ENCODE data around the gene STX8. TPM values are rescaled to one million over a fixed set of nuclear protein-coding genes. Genes with fewer than 3 reads are reported as not detected.

The STX8 gene
- total and polyA plus RNA-seq, 4 donors: 14.7 to 39.5 (median 28.7) TPM

DNA sequence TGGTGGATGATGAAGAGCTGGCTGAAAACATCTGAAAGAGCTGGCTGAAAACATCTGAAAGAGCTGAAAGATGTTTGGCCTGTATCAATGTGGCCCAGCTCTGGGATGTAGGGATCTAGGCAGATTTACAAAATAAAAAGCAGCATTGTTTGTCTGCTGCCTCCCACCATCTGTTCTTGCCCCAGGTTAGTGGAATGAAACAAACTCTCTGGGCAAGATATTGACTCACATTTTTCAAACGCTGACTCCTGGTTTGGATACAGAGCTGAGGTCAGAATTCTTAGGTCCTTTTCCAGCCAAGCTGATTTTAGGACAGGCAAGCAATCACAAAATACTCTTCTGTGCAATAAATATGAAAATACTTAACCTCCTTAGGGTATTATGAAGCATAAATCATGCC, 139.0 kb downstream of the STX8 start:
- H3K9ac ChIP-seq (ENCODE audit: low read depth in 1 of 2, low read length in 2 of 2): no peak overlapping the region
- no peak for TF ChIP-seq TAF1 (conservative IDR thresholded peaks at IDR 0.05)
- TF ChIP-seq EGR1 (IDR thresholded peaks at IDR 0.05; ENCODE audit: low read depth in 2 of 2): no peak
- no peak for TF ChIP-seq GABPA (IDR thresholded peaks at IDR 0.05 in 1 of 2, conservative IDR thresholded peaks at IDR 0.05 in 1 of 2)
- TF ChIP-seq MAX (IDR thresholded peaks at IDR 0.05): no peak
- no peak for TF ChIP-seq HNF4G (IDR thresholded peaks at IDR 0.05)
- TF ChIP-seq FOXA1 (IDR thresholded peaks at IDR 0.05): no peak
- H3K4me3 ChIP-seq (ENCODE audit: low read depth in 1 of 3, low read length in 3 of 3): no peak overlapping the region
- no peak for DNase-seq (ENCODE audit: low spot score)
- H3K36me3 ChIP-seq (ENCODE audit: control insufficient read depth in 4 of 4, insufficient read depth in 3 of 4, low read depth in 1 of 4, low read length in 3 of 4): peaks cover 0 to 3% (median 0%) of the 10 kb centered on the region in 4 donors
- H3K27me3 ChIP-seq (ENCODE audit: control insufficient read depth in 4 of 4, insufficient read depth in 4 of 4, low read length in 3 of 4): no peaks in the 10 kb centered on the region
- H3K4me1 ChIP-seq (ENCODE audit: control insufficient read depth in 4 of 4, insufficient read depth in 4 of 4, low read length in 3 of 4): no peaks in the 10 kb centered on the region
- no peaks in the 10 kb centered on the region for H3K9me3 ChIP-seq (ENCODE audit: control insufficient read depth in 4 of 4, low read length in 3 of 4)
- whole genome bisulfite sequencing: 96% methylated on average over 1 of the region's 1 CpG
- H3K27ac ChIP-seq (ENCODE audit: low read depth in 1 of 2, low read length in 2 of 2): no peak overlapping the region

GRCh38 chr17:9435165-9435564, 140.5 kb downstream of the STX8 start:
- Histone ChIP-seq H3K36me3 (ENCODE audit: control insufficient read depth in 4 of 4, insufficient read depth in 3 of 4, low read depth in 1 of 4, low read length in 3 of 4) (peaks cover 0 to 3% (median 0%) of the 10 kb centered on the region in 4 donors), H3K9ac (ENCODE audit: low read depth in 1 of 2, low read length in 2 of 2) (no peak overlapping the region), H3K4me1 (ENCODE audit: control insufficient read depth in 4 of 4, insufficient read depth in 4 of 4, low read length in 3 of 4) (no peaks in the 10 kb centered on the region), H3K4me3 (ENCODE audit: low read depth in 1 of 3, low read length in 3 of 3) (no peak overlapping the region), H3K27ac (ENCODE audit: low read depth in 1 of 2, low read length in 2 of 2) (no peak overlapping the region), H3K27me3 (ENCODE audit: control insufficient read depth in 4 of 4, insufficient read depth in 4 of 4, low read length in 3 of 4) (no peaks in the 10 kb centered on the region), H3K9me3 (ENCODE audit: control insufficient read depth in 4 of 4, low read length in 3 of 4) (no peaks in the 10 kb centered on the region)
- DNase-seq (ENCODE audit: low spot score): no peak
- TF ChIP-seq FOXA1 (IDR thresholded peaks at IDR 0.05) (no peak), ZBTB33 (IDR thresholded peaks at IDR 0.05) (no peak)
- 96% methylated on average over 6 of the region's 6 CpGs for whole genome bisulfite sequencing

- WGBS: 95% methylated on average over 3 of the region's 3 CpGs
- Histone ChIP-seq H3K9ac (ENCODE audit: low read depth in 1 of 2, low read length in 2 of 2) (no peak overlapping the region), H3K27ac (ENCODE audit: low read depth in 1 of 2, low read length in 2 of 2) (no peak overlapping the region), H3K4me1 (ENCODE audit: control insufficient read depth in 4 of 4, insufficient read depth in 4 of 4, low read length in 3 of 4) (no peaks in the 10 kb centered on the region), H3K9me3 (ENCODE audit: control insufficient read depth in 4 of 4, low read length in 3 of 4) (no peaks in the 10 kb centered on the region), H3K4me3 (ENCODE audit: low read depth in 1 of 3, low read length in 3 of 3) (no peak overlapping the region), H3K36me3 (ENCODE audit: control insufficient read depth in 4 of 4, insufficient read depth in 3 of 4, low read depth in 1 of 4, low read length in 3 of 4) (peaks cover 0 to 3% (median 0%) of the 10 kb centered on the region in 4 donors), H3K27me3 (ENCODE audit: control insufficient read depth in 4 of 4, insufficient read depth in 4 of 4, low read length in 3 of 4) (no peaks in the 10 kb centered on the region)
- DNase-seq (ENCODE audit: low spot score): no peak
- TF ChIP-seq FOXA2 (IDR thresholded peaks at IDR 0.05): no peak
- no peak for TF ChIP-seq HNF4A (conservative IDR thresholded peaks at IDR 0.05)
- TF ChIP-seq EGR1 (IDR thresholded peaks at IDR 0.05; ENCODE audit: low read depth in 2 of 2): no peak
- TF ChIP-seq RAD21 (IDR thresholded peaks at IDR 0.05): no peak
- no peak for TF ChIP-seq FOXA1 (IDR thresholded peaks at IDR 0.05)
- no peak for TF ChIP-seq YY1 (IDR thresholded peaks at IDR 0.05)
- TF ChIP-seq TAF1 (conservative IDR thresholded peaks at IDR 0.05): no peak
Observed at GRCh38 chr17:9434642-9435057, 141.0 kb downstream of the STX8 start.

- H3K36me3 ChIP-seq (ENCODE audit: control insufficient read depth in 4 of 4, insufficient read depth in 3 of 4, low read depth in 1 of 4, low read length in 3 of 4): peaks cover 0 to 3% (median 0%) of the 10 kb centered on the region in 4 donors
- no peak overlapping the region for H3K4me3 ChIP-seq (ENCODE audit: low read depth in 1 of 3, low read length in 3 of 3)
- DNase-seq (ENCODE audit: low spot score): no peak
- no peaks in the 10 kb centered on the region for H3K4me1 ChIP-seq (ENCODE audit: control insufficient read depth in 4 of 4, insufficient read depth in 4 of 4, low read length in 3 of 4)
- H3K27ac ChIP-seq (ENCODE audit: low read depth in 1 of 2, low read length in 2 of 2): no peak overlapping the region
- TF ChIP-seq, protein P1, sequence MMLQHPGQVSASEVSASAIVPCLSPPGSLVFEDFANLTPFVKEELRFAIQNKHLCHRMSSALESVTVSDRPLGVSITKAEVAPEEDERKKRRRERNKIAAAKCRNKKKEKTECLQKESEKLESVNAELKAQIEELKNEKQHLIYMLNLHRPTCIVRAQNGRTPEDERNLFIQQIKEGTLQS (IDR thresholded peaks at IDR 0.05): no peak
- TF ChIP-seq, protein P2, sequence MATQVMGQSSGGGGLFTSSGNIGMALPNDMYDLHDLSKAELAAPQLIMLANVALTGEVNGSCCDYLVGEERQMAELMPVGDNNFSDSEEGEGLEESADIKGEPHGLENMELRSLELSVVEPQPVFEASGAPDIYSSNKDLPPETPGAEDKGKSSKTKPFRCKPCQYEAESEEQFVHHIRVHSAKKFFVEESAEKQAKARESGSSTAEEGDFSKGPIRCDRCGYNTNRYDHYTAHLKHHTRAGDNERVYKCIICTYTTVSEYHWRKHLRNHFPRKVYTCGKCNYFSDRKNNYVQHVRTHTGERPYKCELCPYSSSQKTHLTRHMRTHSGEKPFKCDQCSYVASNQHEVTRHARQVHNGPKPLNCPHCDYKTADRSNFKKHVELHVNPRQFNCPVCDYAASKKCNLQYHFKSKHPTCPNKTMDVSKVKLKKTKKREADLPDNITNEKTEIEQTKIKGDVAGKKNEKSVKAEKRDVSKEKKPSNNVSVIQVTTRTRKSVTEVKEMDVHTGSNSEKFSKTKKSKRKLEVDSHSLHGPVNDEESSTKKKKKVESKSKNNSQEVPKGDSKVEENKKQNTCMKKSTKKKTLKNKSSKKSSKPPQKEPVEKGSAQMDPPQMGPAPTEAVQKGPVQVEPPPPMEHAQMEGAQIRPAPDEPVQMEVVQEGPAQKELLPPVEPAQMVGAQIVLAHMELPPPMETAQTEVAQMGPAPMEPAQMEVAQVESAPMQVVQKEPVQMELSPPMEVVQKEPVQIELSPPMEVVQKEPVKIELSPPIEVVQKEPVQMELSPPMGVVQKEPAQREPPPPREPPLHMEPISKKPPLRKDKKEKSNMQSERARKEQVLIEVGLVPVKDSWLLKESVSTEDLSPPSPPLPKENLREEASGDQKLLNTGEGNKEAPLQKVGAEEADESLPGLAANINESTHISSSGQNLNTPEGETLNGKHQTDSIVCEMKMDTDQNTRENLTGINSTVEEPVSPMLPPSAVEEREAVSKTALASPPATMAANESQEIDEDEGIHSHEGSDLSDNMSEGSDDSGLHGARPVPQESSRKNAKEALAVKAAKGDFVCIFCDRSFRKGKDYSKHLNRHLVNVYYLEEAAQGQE (IDR thresholded peaks at IDR 0.05): no peak
- TF ChIP-seq ZBTB33 (IDR thresholded peaks at IDR 0.05) (no peak), MAX (IDR thresholded peaks at IDR 0.05) (no peak), FOXA1 (IDR thresholded peaks at IDR 0.05) (no peak), RAD21 (IDR thresholded peaks at IDR 0.05) (no peak), JUND (IDR thresholded peaks at IDR 0.05) (no peak), RXRA (IDR thresholded peaks at IDR 0.05) (no peak), HNF4A (conservative IDR thresholded peaks at IDR 0.05) (no peak)
- no peak overlapping the region for H3K9ac ChIP-seq (ENCODE audit: low read depth in 1 of 2, low read length in 2 of 2)
- no peaks in the 10 kb centered on the region for H3K9me3 ChIP-seq (ENCODE audit: control insufficient read depth in 4 of 4, low read length in 3 of 4)
- 86% methylated on average over 7 of the region's 7 CpGs for WGBS
- no peaks in the 10 kb centered on the region for H3K27me3 ChIP-seq (ENCODE audit: control insufficient read depth in 4 of 4, insufficient read depth in 4 of 4, low read length in 3 of 4)
Observed at GRCh38 chr17:9432934-9433421, 142.6 kb downstream of the STX8 start.

Data from liver (tissue), 9 donors.